T-helper 9 cell (primary cell): ENCODE results near the gene CXCL9.
"Not testable (repeated sequence)": the region's sequence is repeated elsewhere in the genome, so short reads cannot be mapped to it uniquely, and the experiment has no call there.

Experiments used
- DNase-seq: peaks from one replicate; pipeline ENCODE4 v3.0.0-alpha.2; 2020
- total RNA-seq, 2 donors: gene quantifications; one replicate each; lab custom pipeline; 2026; lab: John Stamatoyannopoulos, UW

Gene CXCL9
- total RNA-seq = 0 to 0.07 reads per million in 2 donors

DNA sequence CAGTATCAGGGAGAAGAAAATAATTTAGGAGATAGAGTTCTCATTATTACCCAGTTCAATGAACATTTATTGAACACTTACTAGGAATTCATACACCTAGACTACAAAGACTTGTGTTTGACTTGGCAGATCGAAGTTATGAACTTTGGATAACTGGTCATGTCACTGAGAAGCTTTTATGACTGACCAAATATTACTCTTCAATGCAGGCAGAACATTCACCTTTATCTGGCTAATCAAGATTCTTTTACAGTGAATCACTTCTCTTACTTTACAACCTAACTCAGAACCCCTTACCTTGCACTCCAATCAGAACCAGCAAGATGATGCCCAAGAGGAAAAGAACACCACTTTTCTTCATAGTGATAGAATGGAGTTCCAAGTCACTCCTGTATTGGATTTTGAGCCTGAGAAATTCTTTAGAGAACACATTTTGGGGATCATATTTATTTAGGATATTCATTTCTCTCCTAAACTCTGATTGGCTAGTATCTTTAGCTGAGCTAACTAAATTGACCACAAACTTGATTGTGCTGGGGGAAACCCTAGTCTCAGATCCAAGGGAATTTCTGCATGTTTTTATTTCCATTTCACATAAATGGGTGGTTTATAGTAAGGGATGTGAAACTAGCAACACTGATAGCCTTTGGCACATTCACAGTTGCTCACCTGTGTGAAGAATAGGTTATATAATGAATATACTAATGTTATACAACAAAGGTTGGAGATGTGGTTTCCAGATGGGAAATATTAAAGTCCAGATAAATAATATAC, at the start of gene CXCL9:
CXCL9 (minus strand) TSS at position 421 of the 774 bp plus-strand sequence; CDS start at position 361, 60 bp downstream.
- DNase-seq = no peak

DNA sequence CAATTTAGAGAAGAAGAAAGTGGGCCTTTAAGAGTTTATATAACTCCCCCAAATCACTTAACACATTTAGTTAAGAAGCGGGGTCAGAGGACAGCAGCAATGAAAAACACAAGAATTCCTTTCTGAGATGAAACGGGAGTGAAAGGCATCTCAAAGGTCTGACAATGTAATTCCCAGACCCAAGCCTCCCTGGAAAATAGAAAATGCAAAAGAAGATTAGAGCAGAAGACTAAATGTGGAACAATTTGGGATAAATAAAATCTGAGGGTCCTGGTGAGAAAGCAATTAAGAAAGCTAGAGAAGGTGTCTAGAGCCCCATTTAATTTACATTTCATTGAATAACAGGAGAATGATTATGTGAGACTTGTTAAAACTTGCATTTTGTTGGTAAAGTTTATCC, 48.1 kb upstream of the CXCL9 start:
- no peak for DNase-seq

DNA sequence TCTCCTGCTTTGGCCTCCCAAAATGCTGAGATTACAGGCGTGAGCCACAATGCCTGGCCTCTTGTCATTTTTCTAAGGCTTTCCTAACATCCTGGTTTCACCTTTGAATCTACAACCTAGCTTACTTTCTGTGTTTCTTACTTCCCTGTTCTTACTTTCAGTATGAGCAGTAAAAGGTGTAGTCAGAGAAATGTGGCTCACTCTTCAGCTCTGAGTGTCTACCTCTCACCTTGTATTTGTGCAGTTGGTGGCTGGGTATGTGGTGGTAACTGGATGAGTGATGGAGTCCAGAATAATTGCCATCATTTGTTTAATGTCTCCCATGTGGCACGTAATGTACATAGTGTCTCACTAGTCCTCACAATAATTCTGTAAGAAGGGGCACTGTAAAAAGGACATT, 47.7 kb upstream of the CXCL9 start:
- no peak for DNase-seq

- no peak for DNase-seq
Observed at GRCh38 chr4:76053730-76054129, 46.4 kb upstream of the CXCL9 start.

- DNase-seq = not testable (repeated sequence)
Observed at GRCh38 chr4:76050560-76051050, 43.3 kb upstream of the CXCL9 start.

- DNase-seq = not testable (repeated sequence)
Observed at GRCh38 chr4:76049860-76050416, 42.6 kb upstream of the CXCL9 start.

- not testable (repeated sequence) for DNase-seq
Observed at GRCh38 chr4:76044686-76045085, 37.4 kb upstream of the CXCL9 start.

DNA sequence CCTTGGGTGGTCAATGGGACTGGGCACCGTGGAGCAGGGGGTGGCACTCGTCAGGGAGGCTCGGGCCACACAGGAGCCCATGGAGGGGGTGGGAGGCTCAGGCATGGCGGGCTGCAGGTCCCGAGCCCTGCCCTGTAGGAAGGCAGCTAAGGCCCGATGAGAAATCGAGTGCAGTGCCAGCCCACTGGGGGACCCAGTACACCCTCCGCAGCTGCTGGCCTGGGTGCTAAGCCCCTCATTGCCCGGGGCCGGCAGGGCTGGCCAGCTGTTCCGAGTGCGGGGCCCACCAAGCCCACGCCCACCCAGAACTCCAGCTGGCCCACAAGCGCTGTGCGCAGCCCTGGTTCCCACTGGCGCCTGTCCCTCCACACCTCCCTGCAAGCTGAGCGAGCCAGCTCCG, 36.0 kb upstream of the CXCL9 start:
- not testable (repeated sequence) for DNase-seq

DNA sequence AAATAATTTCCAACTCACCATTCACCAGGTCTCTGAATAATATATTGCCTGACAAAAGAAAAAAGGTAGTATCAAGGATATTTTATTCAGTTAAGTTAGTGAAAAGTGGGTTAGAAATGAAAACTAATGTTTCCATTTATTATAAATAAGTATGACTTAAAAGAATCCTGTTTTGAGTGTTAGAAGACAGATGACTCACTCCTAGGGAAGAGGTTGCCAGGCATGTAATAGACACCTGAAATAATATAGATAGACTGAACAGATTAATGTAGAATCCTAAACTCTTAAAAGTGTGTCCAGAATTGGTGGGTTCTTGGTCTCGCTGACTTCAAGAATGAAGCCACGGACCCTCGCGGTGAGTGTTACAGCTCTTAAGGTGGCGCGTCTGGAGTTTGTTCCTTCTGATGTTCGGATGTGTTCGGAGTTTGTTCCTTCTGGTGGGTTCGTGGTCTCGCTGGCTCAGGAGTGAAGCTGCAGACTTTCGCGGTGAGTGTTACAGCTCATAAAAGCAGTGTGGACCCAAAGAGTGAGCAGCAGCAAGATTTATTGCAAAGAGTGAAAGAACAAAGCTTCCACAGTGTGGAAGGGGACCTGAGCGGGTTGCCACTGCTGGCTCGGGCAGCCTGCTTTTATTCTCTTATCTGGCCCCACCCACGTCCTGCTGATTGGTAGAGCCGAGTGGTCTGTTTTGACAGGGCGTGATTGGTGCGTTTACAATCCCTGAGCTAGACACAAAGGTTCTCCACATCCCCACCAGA, 35.1 kb upstream of the CXCL9 start:
- not testable (repeated sequence) for DNase-seq

DNA sequence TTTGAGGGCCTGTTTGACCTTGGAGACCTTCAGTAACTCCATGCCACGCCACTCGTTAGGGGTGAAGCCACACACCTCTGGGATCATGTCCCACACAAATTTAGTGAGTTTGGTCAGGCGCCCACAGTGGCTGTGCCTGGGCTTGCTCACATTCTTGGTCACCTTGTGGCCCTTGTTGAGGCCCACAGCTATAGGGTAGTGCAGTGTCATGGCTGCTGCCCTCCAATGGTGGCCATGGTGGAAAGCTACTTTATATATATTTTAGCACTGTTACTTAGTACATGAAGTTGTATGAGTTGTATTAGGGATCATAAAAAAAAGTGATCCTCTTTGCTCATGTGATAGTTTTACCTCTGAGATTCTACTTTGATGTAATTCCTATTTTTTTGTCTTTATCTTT, 29.5 kb upstream of the CXCL9 start:
- no peak for DNase-seq

- DNase-seq = no peak
Observed at GRCh38 chr4:76035799-76036380, 28.6 kb upstream of the CXCL9 start, which contains the start of gene CXCL11. CXCL11 (minus strand) TSS chr4:76036070; CDS start chr4:76035987, 83 bp downstream.

DNA sequence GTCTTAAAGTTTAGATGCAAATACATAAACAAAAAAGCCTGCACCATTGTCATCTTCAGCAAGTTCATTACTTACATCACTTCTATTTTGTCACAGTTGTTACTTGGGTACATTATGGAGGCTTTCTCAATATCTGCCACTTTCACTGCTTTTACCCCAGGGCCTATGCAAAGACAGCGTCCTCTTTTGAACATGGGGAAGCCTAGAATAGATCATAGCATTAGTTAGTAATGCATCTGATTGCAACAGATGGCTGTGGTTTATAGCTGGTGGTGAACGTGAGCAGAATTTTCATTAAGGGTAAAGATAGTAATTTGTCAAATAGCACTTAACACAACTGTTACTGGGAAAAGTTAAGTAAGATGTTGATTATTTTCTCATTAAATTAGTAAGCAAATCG, 27.8 kb upstream of the CXCL9 start:
- no peak for DNase-seq

DNA sequence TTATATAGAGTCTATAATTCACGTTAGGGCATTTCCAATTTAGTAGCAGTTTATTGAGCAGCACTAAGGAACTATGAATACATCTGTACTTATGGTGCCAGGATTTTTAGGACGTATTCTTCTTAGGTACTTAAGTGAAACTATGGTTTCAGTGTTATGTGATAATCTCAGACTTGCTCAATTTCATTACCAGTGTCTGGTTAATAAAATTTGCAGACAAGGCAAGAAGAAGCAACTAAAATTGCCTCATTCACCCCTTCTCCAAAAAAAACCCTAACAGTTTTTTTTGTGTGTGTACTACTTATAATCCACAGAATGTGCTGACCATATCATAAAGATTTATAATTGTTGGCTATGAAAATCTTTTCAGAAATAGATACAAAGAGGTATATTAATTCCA, 22.0 kb upstream of the CXCL9 start:
- no peak for DNase-seq

- DNase-seq = no peak
Observed at GRCh38 chr4:76028350-76028765, 21.0 kb upstream of the CXCL9 start.

GRCh38 chr4:76024065-76024464, 16.8 kb upstream of the CXCL9 start:
- DNase-seq = no peak

GRCh38 chr4:76023389-76023788, 16.1 kb upstream of the CXCL9 start, which contains the start of gene CXCL10:
CXCL10 (minus strand) TSS chr4:76023497; CDS start chr4:76023431, 66 bp downstream.
- no peak for DNase-seq

GRCh38 chr4:76022677-76023076, 15.4 kb upstream of the CXCL9 start:
- DNase-seq = no peak

GRCh38 chr4:76022031-76022430, 14.7 kb upstream of the CXCL9 start:
- no peak for DNase-seq

DNA sequence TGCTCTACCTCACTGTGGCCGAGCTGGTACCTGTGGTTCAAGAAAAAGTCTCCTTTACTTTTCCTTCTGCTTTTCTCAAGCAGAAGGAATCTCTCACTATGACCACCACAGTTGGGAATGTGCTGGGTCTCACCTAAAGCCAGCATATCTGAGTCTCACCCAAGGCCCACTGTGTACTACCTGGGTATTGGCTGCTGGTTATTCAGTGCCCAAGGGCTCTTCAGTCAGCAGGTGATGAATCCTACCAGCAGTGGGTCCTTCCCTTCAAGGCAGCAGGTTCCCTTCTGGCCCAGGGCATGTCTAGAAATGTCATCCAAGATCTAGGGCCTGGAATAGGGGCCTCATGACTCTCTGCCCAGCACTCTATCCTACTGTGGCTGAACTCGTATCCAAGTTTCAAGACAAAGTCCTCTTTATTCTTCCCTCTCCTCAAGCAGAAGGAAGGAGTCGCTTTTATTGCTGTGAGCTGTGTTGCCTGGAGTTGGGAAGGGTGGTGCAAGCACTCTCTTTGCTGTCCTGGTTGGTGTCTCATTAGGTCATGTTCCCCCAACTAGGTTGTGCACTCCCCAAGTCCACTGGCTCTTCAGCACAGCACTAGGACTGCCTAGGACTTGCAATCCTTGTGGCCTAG, 9.9 kb upstream of the CXCL9 start:
- no peak for DNase-seq

DNA sequence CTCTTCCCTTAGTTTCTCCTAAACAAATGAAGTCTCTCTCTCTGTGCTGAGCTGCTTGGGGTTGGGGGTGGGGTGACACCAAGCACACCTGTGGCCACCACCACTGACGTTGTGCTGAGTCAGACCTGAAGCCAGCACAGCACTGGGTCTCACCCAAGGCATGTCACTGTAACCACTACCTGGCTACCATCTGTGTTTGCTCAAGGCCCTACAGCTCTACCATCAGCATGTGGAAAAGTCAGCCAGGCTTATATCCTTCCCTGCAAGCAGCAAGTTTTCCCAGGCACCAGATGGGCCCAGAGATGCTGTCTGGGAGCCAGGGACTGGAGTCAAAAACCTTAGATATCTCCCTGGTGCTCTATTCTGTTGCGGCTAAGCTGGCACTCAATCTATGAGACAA, 9.1 kb upstream of the CXCL9 start:
- no peak for DNase-seq

DNA sequence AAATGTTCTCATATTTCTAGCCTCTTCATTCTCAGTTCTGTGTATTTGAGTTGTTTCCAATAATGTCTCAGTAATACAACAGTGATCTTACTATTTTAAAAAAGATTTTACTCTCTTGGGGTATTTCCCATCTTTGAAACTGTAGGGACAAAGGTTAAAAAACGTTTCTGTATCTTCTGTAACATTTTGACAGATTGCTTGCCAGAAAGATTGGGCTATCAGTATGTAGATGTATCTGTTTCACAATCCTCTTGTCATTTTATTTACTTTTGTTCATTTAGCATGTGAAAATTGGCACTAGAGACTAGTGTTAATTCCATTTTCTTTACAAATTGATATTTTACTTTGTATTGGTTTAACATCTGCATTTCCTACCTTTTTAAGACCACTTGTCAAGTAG, 6.2 kb upstream of the CXCL9 start:
- no peak for DNase-seq

GRCh38 chr4:76012388-76012801, 5.1 kb upstream of the CXCL9 start:
- no peak for DNase-seq
